H1 (cell line): ENCODE results near the gene SELPLG. TPM values are rescaled to one million over a fixed set of nuclear protein-coding genes. Genes with fewer than 3 reads are reported as not detected.

Source experiments
- CTCF ChIA-PET: fragments of 300-600 bp; sonication (Branson Sonifier 250); formaldehyde crosslinking; loops from one replicate; lab custom pipeline; 2021; ENCODE audit not compliant: partially characterized antibody; lab: Charles Lee
- POLR2A ChIA-PET: fragments of 300-600 bp; sonication (Branson Sonifier 250); formaldehyde crosslinking; loops from one replicate; lab custom pipeline; 2021; ENCODE audit warnings: inconsistent platforms; ENCODE audit not compliant: partially characterized antibody; lab: Charles Lee
- DNase-seq, 2 experiments: peaks; one replicate each; pipeline versions ENCODE4 v3.0.0 to v3.0.0-alpha.2; 2010 to 2022; ENCODE audit warnings: low spot score in 2 of 2, low read depth in 1 of 2, mixed read lengths in 1 of 2
- FAIRE-seq: peaks from 2 replicates; lab custom pipeline; 2011; peaks lifted over from hg19 to GRCh38; lab: Jason Lieb, UNC
- H2AFZ ChIP-seq: 2 replicates; pipeline ENCODE4 v1.8.1; 2012; ENCODE audit warnings: low read length, inconsistent platforms
- H2AK5ac ChIP-seq: 2 replicates; pipeline ENCODE4 v1.6.1; 2013; ENCODE audit warnings: low read depth, low read length
- H2BK120ac ChIP-seq: replicated peaks from 2 replicates; pipeline ENCODE3; 2013; ENCODE audit warnings: low read depth, low read length, inconsistent platforms
- H2BK12ac ChIP-seq: 2 replicates; pipeline ENCODE4 v1.6.1; 2013; ENCODE audit warnings: low read depth, low read length
- H2BK15ac ChIP-seq: 2 replicates; pipeline ENCODE4 v1.6.1; 2013; ENCODE audit warnings: low read length
- H2BK20ac ChIP-seq: 2 replicates; pipeline ENCODE4 v1.6.1; 2013; ENCODE audit warnings: low read length
- H2BK5ac ChIP-seq: 2 replicates; pipeline ENCODE4 v1.6.1; 2013; ENCODE audit warnings: low read depth, low read length
- H3K14ac ChIP-seq: 2 replicates; pipeline ENCODE4 v1.6.1; 2013; ENCODE audit warnings: inconsistent platforms; ENCODE audit not compliant: insufficient read length
- H3K18ac ChIP-seq: 2 replicates; pipeline ENCODE4 v1.6.1; 2013; ENCODE audit warnings: low read length; ENCODE audit errors: extremely low read depth
- H3K23ac ChIP-seq: 2 replicates; pipeline ENCODE4 v1.6.1; 2013; ENCODE audit warnings: inconsistent platforms; ENCODE audit not compliant: insufficient read length
- H3K23me2 ChIP-seq: 2 replicates; pipeline ENCODE4 v1.6.1; 2013; ENCODE audit warnings: low read depth, low read length
- H3K27ac ChIP-seq: 2 replicates; pipeline ENCODE4 v1.6.1; 2011; ENCODE audit warnings: low read depth, low read length, inconsistent platforms
- H3K27me3 ChIP-seq, 4 experiments: replicated peaks in 1 of 4; 1 replicate in 1 of 4; 2 replicates in 3 of 4; pipeline versions ENCODE4 v1.6.1 to v1.8.1; 2011 to 2013; ENCODE audit warnings: low read length in 3 of 4, mild to moderate bottlenecking in 3 of 4, inconsistent platforms in 2 of 4, mixed read lengths in 2 of 4, moderate library complexity in 1 of 4; ENCODE audit not compliant: control insufficient read depth in 3 of 4, insufficient read depth in 3 of 4; ENCODE audit errors: extremely low read depth in 1 of 4
- H3K36me3 ChIP-seq, 4 experiments: 2 replicates each; pipeline versions ENCODE4 v1.6.1 to v1.8.1; 2011 to 2013; ENCODE audit warnings: mild to moderate bottlenecking in 4 of 4, low read length in 3 of 4, moderate library complexity in 2 of 4, control low read depth in 1 of 4, inconsistent platforms in 1 of 4; ENCODE audit not compliant: insufficient read depth in 4 of 4, control insufficient read depth in 2 of 4
- H3K4ac ChIP-seq: replicated peaks from 2 replicates; pipeline ENCODE3; 2013; ENCODE audit warnings: low read length, low read depth, mixed read lengths, inconsistent platforms; ENCODE audit not compliant: insufficient read length
- H3K4me1 ChIP-seq, 4 experiments: replicated peaks in 1 of 4; 1 replicate in 1 of 4; 2 replicates in 3 of 4; pipeline versions ENCODE4 v1.6.1 to v1.8.1; 2011 to 2013; ENCODE audit warnings: low read length in 3 of 4, inconsistent platforms in 2 of 4, mixed read lengths in 1 of 4; ENCODE audit not compliant: insufficient read depth in 4 of 4, control insufficient read depth in 3 of 4
- H3K4me2 ChIP-seq, 2 experiments: 2 replicates each; pipeline versions ENCODE4 v1.6.1 to v1.8.1; 2011 to 2013; ENCODE audit warnings: low read depth in 2 of 2, low read length in 2 of 2, control low read depth in 1 of 2, inconsistent platforms in 1 of 2, mild to moderate bottlenecking in 1 of 2; ENCODE audit not compliant: insufficient read depth in 1 of 2
- H3K4me3 ChIP-seq, 4 experiments: fragments of 200-600, 300-600 bp in 1 of 4; sonication (generic), shearing (Covaris generic), sonication (Bioruptor Twin) in 1 of 4; 2 replicates each; pipeline versions ENCODE4 v1.5.1 to v1.8.1; 2011 to 2016; ENCODE audit warnings: low read length in 4 of 4, low read depth in 3 of 4, control low read depth in 2 of 4, inconsistent platforms in 2 of 4, mild to moderate bottlenecking in 2 of 4, mixed read lengths in 1 of 4, moderate library complexity in 1 of 4; ENCODE audit not compliant: insufficient read depth in 2 of 4; ENCODE audit errors: extremely low read depth in 1 of 4
- H3K56ac ChIP-seq: replicated peaks from 2 replicates; pipeline ENCODE3; 2013; ENCODE audit warnings: low read depth, mild to moderate bottlenecking, mixed read lengths, low read length, inconsistent platforms; ENCODE audit not compliant: insufficient read length
- H3K79me1 ChIP-seq: 2 replicates; pipeline ENCODE4 v1.6.1; 2013; ENCODE audit warnings: low read depth, low read length, control low read depth
- H3K79me2 ChIP-seq, 2 experiments: 2 replicates each; pipeline versions ENCODE4 v1.6.1 to v1.8.1; 2012 to 2013; ENCODE audit warnings: low read length in 2 of 2, mild to moderate bottlenecking in 2 of 2, inconsistent platforms in 1 of 2; ENCODE audit not compliant: insufficient read depth in 2 of 2, control insufficient read depth in 1 of 2
- H3K9ac ChIP-seq, 4 experiments: replicated peaks in 1 of 4; 1 replicate in 1 of 4; 2 replicates in 3 of 4; pipeline versions ENCODE4 v1.6.1 to v1.8.1; 2011 to 2013; ENCODE audit warnings: low read depth in 3 of 4, low read length in 3 of 4, control low read depth in 2 of 4, mild to moderate bottlenecking in 2 of 4, moderate library complexity in 2 of 4, inconsistent platforms in 1 of 4; ENCODE audit errors: extremely low read depth in 1 of 4
- H3K9me3 ChIP-seq, 2 experiments: 2 replicates each; pipeline versions ENCODE4 v1.6.1 to v1.8.1; 2012 to 2013; ENCODE audit warnings: mild to moderate bottlenecking in 2 of 2, moderate library complexity in 2 of 2, control low read depth in 1 of 2, inconsistent platforms in 1 of 2, low read depth in 1 of 2, low read length in 1 of 2, mixed read lengths in 1 of 2; ENCODE audit not compliant: insufficient read depth in 2 of 2
- H4K20me1 ChIP-seq, 2 experiments: replicated peaks in 1 of 2; 2 replicates each; pipeline versions ENCODE3 to v1.8.1; 2011 to 2013; ENCODE audit warnings: inconsistent platforms in 2 of 2, low read length in 2 of 2, mild to moderate bottlenecking in 1 of 2; ENCODE audit not compliant: insufficient read depth in 2 of 2, control insufficient read depth in 1 of 2
- H4K5ac ChIP-seq: 2 replicates; pipeline ENCODE4 v1.6.1; 2013; ENCODE audit warnings: low read length, low read depth, mixed read lengths, inconsistent platforms; ENCODE audit not compliant: insufficient read length
- H4K8ac ChIP-seq: 2 replicates; pipeline ENCODE4 v1.8.0; 2013; ENCODE audit warnings: mild to moderate bottlenecking, moderate library complexity, low read length, inconsistent platforms; ENCODE audit not compliant: insufficient read depth; ENCODE audit errors: extremely low read depth
- H4K91ac ChIP-seq: replicated peaks from 2 replicates; pipeline ENCODE3; 2013; ENCODE audit warnings: low read length, mixed read lengths, inconsistent platforms; ENCODE audit not compliant: insufficient read length
- ASH2L ChIP-seq: fragments of 200-600, 300-600 bp; sonication (generic); IDR thresholded peaks from one replicate; pipeline ENCODE4 v1.7.1; 2017; ENCODE audit warnings: low read length
- BCL11A ChIP-seq, 2 experiments: IDR thresholded peaks; one replicate each; pipeline ENCODE4 v1.6.1; 2011; ENCODE audit warnings: low read depth in 2 of 2, low read length in 2 of 2, mild to moderate bottlenecking in 2 of 2
- CEBPB ChIP-seq: IDR thresholded peaks from 2 replicates; pipeline ENCODE4 v1.6.1; 2012; ENCODE audit warnings: low read depth, low read length
- KDM4A ChIP-seq: IDR thresholded peaks from one replicate; pipeline ENCODE4 v1.7.1; 2012; ENCODE audit warnings: low read depth, mild to moderate bottlenecking, moderate library complexity, low read length, inconsistent platforms; ENCODE audit not compliant: severe bottlenecking
- NRF1 ChIP-seq: IDR thresholded peaks from 2 replicates; pipeline ENCODE4 v1.6.1; 2011; ENCODE audit warnings: mild to moderate bottlenecking, low read depth, low read length, improper control_type of control experiment
- PHF8 ChIP-seq: fragments of 200-600 bp; sonication (generic); conservative IDR thresholded peaks from 2 replicates; pipeline ENCODE4 v1.7.1; 2012; ENCODE audit warnings: low read depth, mild to moderate bottlenecking, inconsistent platforms, low read length, moderate library complexity
- RAD21 ChIP-seq, 2 experiments: IDR thresholded peaks in 1 of 2; conservative IDR thresholded peaks in 1 of 2; 2 replicates each; pipeline ENCODE4 v1.6.1; 2011; ENCODE audit warnings: low read depth in 2 of 2, low read length in 2 of 2, improper control_type of control experiment in 1 of 2, inconsistent platforms in 1 of 2, mild to moderate bottlenecking in 1 of 2, moderate library complexity in 1 of 2
- SP1 ChIP-seq: IDR thresholded peaks from 2 replicates; pipeline ENCODE4 v1.6.1; 2011; ENCODE audit warnings: low read depth, low read length
- SP4 ChIP-seq: IDR thresholded peaks from 2 replicates; pipeline ENCODE4 v1.6.1; 2012; ENCODE audit warnings: low read length, inconsistent platforms
- SUZ12 ChIP-seq: fragments of 200-600 bp; sonication (generic); IDR thresholded peaks from 2 replicates; pipeline ENCODE4 v1.6.1; 2012; ENCODE audit warnings: mild to moderate bottlenecking, inconsistent platforms, low read length, moderate library complexity, mixed read lengths
- USF2 ChIP-seq: IDR thresholded peaks from 2 replicates; pipeline ENCODE4 v1.6.1; 2011; ENCODE audit warnings: low read length, improper control_type of control experiment
- whole genome bisulfite sequencing, 2 experiments: shearing (Covaris generic) in 1 of 2; methylation state at CpG; one replicate each; pipeline versions ENCODE4 v1.1.6 to v1.1.7; 2013 to 2015; ENCODE audit warnings: low lambda C conversion rate in 2 of 2, mixed read lengths in 2 of 2, inconsistent platforms in 1 of 2, low coverage in 1 of 2, missing lambda C conversion rate in 1 of 2; ENCODE audit not compliant: insufficient replicate concordance in 2 of 2, insufficient coverage in 1 of 2, insufficient read length in 1 of 2; ENCODE audit errors: extremely low coverage in 1 of 2, missing lambda C conversion rate in 1 of 2; 5-methylcytosine and 5-hydroxymethylcytosine counted together
- polyA plus RNA-seq, 7 experiments: library from polyadenylated mRNA; depleted of rRNA in 3 of 7; stranded (reverse) in 5 of 7; unstranded in 2 of 7; fragments of >200 nt in 5 of 7; fragments of 200-250 nt in 2 of 7; gene quantifications; 1 replicate in 5 of 7; 2 replicates in 1 of 7; 4 replicates in 1 of 7; pipeline versions ENCODE4 v1.2.1 to v1.2.3, GENCODE V29; 2011 to 2013; ENCODE audit warnings: missing spikeins in 2 of 7, mixed read lengths in 2 of 7
- total RNA-seq: library from RNA; stranded (reverse); fragmentation: NEBNext Ultra II Directional; extraction: Animal tissue kit (Norgen Biotek cat#: 25700); gene quantifications from 2 replicates; pipeline ENCODE4 v1.2.1, GENCODE V29; 2021

SELPLG gene
- total and polyA plus RNA-seq, 2 of the 8 experiments (the other 6 are each of a cell fraction or from before 2014, with no cell fraction given), result 0.18 TPM; not detected in 1

- Histone ChIP-seq H3K27ac (no peak overlapping the region), H3K18ac (no peak overlapping the region), H4K8ac (no peak overlapping the region), H4K20me1 (peaks cover 3 to 7% of the 10 kb centered on the region in 2 experiments), H2BK20ac (no peak overlapping the region), H3K4me2 (no peak overlapping the region), H2BK5ac (no peak overlapping the region), H3K9ac (no peak overlapping the region), H2BK15ac (no peak overlapping the region), H2AFZ (no peak overlapping the region), H3K23me2 (no peaks in the 10 kb centered on the region), H3K79me2 (0 out of 4 replicates have a peak, but pooled peaks cover 0 to 6% of the 10 kb centered on the region in 2 experiments), H4K91ac (no peak overlapping the region), H2BK12ac (no peak overlapping the region), H3K56ac (no peak overlapping the region), H3K79me1 (peaks cover 8% of the 10 kb centered on the region; the same call in 1 of the 2 replicates), H3K9me3 (no peaks in the 10 kb centered on the region), H3K4ac (no peak overlapping the region), H2AK5ac (no peak overlapping the region), H2BK120ac (no peak overlapping the region), H3K23ac (no peak overlapping the region), H4K5ac (no peak overlapping the region), H3K14ac (no peak overlapping the region), H3K36me3 (no peaks in the 10 kb centered on the region), H3K4me1 (peaks cover 0 to 6% (median 1%) of the 10 kb centered on the region in 4 experiments; a peak in 5 of 7 replicates), H3K27me3 (no peaks in the 10 kb centered on the region), H3K4me3 (no peak overlapping the region)
- DNase-seq (no peak), FAIRE-seq (no peak)
- 84% methylated on average over 1 of the region's 1 CpG; no CpG with 5 or more reads in 1 of the 2 experiments for WGBS, 2 experiments
- no peak for TF ChIP-seq SP1
- no peak for TF ChIP-seq RAD21 (IDR thresholded peaks at IDR 0.05 in 1 of 2, conservative IDR thresholded peaks at IDR 0.05 in 1 of 2; ENCODE audit: low read depth in 2 of 2, low read length in 2 of 2)
- no peak for TF ChIP-seq BCL11A (IDR thresholded peaks at IDR 0.05; ENCODE audit: low read depth in 2 of 2, low read length in 2 of 2)
- no peak for TF ChIP-seq PHF8
- TF ChIP-seq SP4, result no peak
- no peak for TF ChIP-seq SUZ12
- TF ChIP-seq NRF1, result no peak
- TF ChIP-seq USF2, result no peak
- TF ChIP-seq CEBPB, result no peak
- TF ChIP-seq KDM4A, result no peak
- TF ChIP-seq ASH2L, result no peak
- ChIA-PET CTCF (interaction anchor here (0.6 to 10.4 kb wide), 8 partner anchors 18 to 947 kb away, joined by 3 to 188 read pairs (median 4); no protein-coding TSS in a partner anchor), POLR2A (interaction anchor here (1.2 to 1.4 kb wide), 2 partner anchors 17 to 53 kb away, joined by 3 read pairs; no protein-coding TSS in a partner anchor)
These were observed 34.8 kb upstream of the SELPLG start for GRCh38 chr12:108668542-108668941.
